OCI-M2 (cell line): ENCODE results near the gene MTRFR.
A peak's percentile ranks its signal among the peaks of the same experiment; 100 is the strongest.
"Not testable (repeated sequence)": the region's sequence is repeated elsewhere in the genome, so short reads cannot be mapped to it uniquely, and the experiment has no call there.

Source experiments
- DNase-seq: peaks from one replicate; lab custom pipeline; 2025; ENCODE audit not compliant: unreplicated experiment; lab: John Stamatoyannopoulos, UW

MTRFR gene

DNA sequence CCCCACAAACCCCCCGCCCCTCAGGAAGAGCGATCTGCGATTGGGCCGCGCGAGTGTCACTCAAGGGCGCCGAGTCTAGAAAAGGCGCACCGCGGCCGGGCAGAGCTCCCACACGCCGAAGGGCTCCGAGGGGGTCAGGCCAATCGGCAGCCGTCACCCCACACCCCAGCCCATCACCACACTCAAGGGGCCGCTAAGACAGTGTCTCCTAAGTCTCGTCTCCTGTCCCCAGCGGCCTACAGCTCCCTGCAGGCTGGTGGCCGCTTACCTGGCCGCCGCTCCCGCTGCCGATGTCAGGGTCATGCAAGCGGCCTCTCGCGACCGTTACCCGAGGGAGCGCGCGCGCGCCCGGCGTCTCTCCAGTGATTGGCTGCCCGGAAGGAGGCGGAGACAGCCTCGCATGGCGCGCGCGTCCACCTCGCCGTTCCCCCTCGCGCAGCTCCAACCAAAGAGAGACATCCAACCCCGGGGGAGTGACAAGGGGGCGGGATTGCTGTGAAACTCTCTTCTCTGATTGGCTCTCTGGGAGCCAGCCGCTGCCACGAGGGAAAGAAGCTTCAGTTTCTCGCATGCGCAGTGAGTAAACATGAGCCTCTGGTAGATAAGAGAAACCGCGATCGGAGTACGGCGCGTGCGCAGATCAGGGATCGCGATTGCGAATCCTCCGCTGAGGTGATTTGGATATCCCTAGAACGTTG, at the start of gene MTRFR, which contains the start of gene MPHOSPH9:
Gene MTRFR, plus strand, starts transcription at position 630 of the 698 bp plus-strand sequence. CDS start 20,239 bp downstream, outside the sequence.
Gene MPHOSPH9, minus strand, starts transcription at position 335 of the 698 bp plus-strand sequence. CDS start 2,777 bp downstream, outside the sequence.
- peak; percentile 86 for DNase-seq

DNA sequence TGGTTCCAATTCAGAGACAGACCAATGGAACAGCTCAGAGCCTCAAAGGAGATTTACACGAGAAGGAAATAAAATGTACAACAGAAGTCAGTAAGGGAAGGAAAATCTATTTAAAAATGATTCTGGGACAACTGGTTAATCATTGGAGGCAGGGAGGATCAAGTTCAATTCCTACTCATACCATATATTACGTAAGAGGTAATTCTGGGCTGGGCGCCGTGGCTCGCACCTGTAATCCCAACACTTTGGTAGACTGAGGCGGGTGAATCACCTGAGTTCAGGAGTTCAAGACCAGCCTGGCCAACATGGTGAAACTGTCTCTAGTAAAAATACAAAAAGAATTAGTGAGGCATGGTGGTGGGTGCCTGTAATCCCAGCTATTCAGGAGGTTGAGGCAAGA, 45.6 kb upstream of the MTRFR start:
- DNase-seq: no peak

DNA sequence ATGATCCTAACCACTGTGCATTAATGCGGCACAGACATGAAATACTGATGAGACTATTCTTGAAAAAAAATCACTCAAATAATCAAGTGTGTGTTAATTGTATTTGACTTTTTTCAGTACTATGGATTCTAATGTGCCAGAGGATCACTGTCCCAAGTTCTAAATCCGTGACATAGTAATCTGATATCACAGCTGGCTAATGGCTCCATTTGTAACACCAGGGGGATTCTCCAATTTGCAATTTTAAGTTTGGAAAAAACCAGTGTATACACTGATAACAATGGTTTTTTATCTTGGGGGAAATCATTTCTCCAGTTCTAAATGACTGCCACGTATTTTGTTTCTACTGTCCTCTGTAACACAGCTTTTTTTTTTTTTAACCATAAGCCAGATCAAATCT, 33.3 kb upstream of the MTRFR start:
- no peak for DNase-seq

DNA sequence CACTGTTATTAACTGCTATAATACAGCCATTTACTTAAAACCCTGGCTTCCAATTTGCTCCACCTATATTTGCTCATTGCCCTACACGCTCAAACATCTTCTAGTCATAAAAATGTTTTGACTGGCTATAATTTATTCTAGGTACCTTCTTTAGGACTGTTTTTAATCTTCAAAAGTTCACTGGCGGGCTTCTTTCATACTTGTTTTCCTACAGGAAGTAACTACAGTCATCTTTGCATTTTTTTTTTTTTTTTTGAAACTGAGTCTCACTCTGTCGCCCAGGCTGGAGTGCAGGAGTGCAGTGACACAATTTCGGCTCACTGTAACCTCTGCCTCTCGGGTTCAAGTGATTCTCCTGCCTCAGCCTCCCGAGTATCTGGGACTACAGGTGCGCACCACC, 32.8 kb upstream of the MTRFR start:
- DNase-seq: no peak

DNA sequence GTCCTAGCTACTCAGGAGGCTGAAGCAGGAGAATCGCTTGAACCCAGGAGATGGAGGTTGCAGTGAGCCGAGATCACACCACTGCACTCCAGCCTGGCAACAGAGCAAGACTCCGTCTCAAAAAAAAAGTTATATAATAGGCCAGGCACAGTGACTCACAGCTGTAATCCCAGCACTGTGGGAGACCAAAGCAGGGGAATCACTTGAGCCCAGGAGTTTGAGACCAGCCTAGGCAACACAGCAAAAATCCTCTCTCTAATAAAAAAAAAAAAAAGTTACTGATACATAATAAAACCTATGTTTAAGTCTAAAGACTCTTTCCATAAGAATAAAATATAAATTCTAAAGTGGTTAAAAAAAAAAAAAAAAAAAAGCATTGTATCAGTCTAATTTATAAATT, 26.4 kb upstream of the MTRFR start:
- DNase-seq: not testable (repeated sequence)

DNA sequence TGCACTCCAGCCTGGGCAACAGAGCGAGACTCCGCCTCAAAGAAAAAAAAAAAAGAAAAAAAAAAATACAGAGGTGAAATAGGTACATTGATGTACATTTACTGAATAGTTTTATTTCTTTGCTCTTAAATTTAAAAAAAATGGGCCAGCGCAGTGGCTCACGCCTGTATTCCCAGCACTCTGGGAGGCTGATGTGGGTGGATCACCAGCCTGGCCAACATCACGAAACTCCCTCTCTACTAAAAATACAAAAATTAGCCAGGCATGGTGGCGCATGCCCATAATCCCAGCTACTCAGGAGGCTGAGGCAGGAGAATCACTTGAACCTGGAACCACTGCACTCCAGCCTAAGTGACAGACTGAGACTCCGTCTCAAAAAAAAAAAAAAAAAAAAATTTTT, 25.4 kb upstream of the MTRFR start:
- not testable (repeated sequence) for DNase-seq

DNA sequence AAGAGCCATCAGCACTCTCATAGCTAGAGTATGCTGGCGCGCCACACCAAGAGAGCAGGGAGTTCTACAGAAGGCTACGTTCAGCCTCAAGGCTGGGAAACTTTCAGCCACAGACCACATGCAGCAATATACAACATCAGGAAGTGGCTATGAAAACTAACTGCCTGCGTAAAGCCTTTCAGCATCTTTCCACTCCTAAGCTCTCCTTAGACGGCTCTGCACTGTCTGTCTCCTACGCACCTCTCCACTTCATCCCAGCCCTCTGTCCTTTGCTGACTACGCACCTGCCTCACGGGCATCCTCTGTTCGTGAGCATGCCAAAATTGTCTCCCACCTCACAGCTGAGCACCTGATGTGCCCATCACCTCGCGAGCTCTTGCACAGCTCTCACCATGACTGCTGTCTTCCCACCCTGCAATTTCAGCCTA, 10.0 kb upstream of the MTRFR start:
- no peak for DNase-seq

DNA sequence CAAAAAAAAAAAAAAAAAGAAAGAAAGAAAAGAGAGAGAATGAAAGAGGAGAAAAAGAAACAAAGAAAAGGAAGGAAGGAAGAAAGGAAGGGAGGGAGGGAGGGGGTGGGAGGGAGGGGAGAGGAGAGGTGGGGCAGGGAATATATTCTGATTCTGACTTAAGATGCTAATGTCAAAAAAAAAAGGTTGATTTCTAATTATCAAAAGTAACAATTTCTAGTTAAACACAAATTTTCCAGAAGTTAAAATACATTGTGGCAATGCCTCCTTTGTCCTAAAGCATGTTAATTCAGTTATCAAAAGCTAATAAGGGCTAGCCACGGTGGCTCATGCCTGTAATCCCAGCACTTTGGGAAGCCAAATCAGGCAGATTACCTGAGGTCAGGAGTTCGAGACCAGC, 7.8 kb upstream of the MTRFR start:
- DNase-seq: no peak

DNA sequence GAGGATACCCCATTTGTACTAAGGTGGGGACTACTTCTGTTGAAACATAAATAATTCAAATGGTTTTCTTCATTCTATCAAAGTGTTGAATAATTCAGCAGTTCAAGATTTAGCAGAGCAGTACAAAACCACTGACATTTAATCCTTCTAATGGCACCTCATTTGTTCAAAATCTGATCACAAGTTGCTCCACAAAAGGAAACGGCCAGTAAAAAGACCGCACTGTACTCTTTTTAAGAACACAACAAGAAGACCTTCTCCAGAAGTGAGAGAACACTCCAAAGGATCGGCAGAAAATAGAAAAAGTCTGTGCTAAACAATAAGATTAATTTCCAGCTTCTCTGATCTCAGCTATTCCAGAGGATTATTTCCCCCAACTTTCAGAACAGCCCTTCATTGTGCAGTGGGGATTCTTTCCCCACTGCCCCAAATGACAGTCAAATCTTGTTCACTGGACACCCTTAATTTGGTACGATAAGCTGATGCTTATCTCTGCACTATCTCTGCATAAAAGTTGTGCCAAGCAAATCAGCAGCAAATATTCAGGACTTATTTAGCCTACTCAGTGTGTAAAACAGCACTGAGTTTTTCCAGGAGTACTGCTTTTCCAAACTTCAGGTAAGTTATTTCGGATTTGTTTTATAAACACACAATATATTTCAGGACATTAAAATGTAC, 5.5 kb upstream of the MTRFR start:
- DNase-seq: no peak

DNA sequence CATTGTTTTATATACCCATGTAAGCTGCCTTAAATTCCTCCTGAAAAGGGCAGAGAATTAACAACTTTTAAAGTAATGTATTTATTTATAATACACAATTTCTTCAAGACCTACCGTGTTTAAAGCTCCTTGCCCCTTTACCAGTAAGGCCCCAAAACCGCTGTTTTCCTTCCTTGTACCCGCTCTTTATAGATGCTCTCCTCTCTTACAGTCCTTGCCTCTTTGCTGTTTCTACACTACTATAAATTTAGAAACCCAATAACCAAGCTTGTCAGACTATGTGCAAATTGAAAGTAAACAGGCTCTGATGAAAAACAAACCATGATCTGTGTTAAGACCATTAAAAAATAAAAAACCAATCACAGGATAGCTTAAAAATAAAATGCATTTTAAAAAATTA, 4.2 kb upstream of the MTRFR start:
- no peak for DNase-seq

DNA sequence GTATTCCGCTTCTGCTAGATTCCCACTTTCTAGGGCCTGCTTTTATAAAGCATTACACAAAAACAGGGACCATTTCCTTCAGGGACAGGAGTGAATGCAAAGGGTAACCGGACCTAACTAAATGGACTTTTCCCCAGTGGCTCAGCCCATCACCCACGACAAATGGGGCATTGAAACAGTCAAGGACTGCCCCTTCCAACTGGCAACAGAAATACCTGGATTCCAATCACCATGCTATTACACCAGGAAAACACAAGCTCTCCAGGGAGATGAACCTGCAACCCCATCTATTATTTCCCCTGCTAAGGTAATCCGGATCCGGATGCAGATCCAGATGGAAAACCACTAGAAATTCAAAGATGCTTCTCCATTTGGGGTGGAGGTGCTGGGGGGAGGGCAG, 1.3 kb upstream of the MTRFR start:
- DNase-seq: no peak

DNA sequence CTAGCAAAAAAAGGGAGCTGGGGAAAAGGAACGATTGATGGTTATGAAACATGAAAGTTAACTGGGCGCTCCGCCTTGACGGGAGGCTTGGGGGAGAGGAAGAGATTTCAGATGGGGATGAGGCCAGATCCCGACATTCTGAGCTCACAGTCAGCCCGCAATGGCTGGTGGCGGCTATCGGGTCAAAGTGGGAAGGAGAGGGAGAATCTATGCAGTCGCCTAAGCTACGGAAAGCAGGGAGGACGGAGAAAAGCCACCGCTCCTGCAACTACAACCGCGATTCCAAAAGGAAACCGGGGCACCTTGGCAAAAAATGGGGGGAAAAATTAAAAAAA, 797 bp upstream of the MTRFR start:
- no peak for DNase-seq

DNA sequence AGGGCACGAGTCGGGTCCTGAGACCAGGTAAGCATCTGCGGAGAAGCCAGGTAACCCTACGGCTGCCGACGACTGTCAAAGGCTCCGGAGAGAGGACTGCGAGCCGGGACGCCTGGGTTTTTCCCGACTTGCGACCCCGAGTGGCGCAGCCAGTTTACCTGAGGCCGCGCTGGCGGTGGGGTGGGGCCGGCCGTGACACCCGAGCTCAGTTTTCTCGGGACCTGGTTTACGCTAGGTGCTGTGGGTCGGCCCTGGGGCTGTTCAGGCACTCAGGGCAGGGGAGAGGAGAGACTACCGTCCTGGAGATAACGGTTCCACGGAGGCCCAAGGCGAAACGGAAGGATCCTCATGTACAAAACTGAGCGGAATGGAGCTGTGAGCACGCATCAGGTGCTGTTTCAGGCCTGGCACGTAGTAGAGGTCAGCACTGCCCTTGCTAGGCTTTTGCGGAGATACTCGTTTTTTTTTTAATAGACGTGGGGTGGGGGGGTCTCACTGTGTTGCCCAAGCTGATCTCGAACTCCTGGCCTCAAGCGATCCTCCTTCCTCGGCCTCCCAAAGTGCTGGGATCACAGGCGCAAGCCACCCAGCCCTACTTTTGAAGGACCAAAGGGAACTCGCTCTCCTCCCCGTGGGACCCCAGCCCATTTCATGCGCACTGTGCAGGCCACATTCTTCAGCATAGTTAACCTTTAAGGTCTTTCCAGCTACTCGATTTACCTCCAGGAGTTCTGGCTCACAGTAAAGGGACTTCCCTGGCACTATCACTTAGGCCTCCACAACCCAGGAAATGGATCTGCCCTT, 471 bp downstream of the MTRFR start:
- DNase-seq: no peak

DNA sequence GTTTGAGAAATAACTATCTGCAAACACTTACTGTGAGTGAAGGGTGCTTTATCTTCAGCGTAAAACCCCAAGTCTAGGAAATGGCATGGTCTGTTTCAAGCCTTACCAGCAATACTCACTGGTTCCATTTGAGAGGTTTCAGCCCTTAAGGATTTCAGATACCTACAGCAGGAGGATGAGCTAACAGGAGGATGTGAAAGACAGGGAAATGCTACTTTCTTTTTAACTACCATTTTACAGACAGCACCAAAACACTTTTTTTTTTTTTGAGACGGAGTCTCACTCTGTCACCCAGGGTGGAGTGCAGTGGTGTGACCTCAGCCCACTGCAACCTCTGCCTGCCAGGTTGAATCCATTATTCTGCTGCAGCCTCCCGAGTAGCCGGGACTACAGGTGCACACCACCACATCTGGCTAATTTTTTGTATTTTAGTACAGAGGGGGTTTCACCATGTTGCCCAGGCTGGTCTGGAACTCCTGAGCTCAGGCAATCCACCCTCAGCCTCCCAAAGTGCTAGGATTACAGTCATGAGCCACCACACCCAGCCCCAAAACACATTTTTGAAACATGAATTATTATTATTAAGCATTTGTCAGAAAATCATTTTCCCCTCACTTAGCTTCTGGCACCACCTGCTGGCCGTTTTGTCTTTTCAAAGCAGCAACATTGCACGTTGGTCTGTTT, 4.6 kb downstream of the MTRFR start:
- DNase-seq: no peak

DNA sequence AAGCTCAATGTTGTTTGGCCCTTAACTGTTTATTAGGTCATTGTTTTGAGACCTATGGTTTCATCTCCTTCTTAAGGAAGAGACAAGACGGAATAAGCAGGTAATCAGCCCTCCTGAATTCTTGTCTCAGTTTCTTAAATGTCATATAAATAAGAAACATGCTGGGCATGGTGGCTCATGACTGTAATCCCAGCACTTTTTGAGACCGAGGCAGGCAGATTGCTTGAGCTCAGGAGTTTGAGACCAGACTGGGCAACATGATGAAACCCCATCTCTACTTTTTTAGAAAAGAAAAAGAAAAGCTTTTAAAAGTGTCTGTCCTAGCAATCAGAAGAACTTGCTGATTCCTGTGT, 5.1 kb downstream of the MTRFR start:
- DNase-seq: no peak

DNA sequence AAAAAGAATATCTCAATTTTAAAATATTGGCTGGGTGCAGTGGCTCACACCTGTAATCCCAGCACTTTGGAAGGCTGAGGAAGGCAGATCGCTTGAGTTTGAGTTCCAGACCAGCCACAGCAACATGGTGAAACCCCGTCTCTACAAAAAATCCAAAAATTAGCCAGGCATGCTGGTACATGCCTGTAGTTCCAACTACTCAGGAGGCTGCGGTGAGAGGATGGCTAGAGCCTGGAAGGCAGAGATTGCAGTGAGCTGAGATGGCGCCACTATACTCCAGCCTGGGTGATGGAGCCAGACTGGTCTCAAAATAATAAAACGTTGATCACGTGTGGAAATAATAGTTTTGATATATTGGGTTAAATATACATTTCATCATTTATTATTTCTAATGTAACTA, 5.7 kb downstream of the MTRFR start:
- DNase-seq: no peak

DNA sequence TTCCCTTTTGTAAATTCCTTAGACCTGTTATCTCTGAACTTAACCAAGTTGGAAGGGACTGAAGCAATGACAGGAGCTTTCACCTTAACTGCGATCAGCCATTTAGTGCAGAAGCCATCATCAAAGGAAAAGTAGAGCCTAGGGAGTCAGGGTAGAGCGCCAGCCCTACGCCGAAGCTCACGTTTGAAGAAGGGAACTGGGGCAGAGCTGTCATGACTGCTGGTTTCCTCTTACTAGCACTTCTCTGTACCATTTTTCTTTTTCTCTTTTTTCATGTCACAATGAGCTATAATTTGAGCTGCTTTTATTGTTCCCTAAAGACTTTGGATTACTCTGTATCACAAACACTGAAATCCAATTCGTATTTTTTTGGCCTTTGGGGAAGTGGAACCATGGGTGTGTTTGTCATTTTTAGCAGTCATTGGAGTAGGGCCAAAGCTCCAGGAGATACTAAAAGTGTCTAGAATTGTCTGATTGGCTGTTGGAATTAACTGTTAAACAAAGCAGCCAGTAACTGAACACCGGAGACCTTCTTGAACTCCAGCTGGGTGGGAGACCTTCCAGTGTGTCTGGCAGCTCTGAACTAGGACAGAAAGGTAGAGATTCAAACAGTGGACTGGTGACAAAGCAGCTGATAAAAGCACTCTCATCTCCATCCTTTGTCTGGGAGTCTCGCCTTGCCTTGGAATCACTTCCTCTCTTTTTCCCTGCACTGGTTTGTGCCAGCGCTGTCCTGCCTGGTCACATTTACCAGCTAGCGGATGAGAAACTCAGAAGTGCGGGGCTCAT, 9.1 kb downstream of the MTRFR start:
- no peak for DNase-seq

DNA sequence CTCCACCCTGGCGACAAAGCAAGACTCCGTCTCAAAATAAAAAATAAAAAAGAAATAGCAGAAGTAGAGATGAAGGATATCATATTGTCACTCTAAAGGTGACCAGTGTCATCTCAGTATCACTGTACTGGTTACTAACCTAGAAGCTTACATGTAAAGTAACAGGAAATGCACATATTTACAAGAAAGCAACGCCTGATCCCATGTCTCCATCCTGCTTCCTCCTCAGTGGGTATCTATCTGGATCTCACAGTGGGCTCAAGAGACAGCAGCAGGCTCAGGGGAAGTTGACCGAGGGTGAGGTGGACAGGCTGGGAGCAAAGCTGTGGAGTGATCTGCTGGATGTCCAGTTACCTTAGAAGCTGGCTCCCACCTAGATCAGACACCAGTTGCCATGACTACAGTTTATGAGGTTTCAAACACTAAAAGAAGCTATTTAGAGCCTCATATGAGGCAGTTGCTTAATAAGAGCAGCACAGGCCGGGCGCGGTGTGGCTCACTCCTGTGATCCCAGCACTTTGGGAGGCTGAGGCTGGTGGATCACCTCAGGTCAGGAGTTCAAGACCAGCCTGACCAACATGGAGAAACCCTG, 10.5 kb downstream of the MTRFR start:
- DNase-seq: no peak

DNA sequence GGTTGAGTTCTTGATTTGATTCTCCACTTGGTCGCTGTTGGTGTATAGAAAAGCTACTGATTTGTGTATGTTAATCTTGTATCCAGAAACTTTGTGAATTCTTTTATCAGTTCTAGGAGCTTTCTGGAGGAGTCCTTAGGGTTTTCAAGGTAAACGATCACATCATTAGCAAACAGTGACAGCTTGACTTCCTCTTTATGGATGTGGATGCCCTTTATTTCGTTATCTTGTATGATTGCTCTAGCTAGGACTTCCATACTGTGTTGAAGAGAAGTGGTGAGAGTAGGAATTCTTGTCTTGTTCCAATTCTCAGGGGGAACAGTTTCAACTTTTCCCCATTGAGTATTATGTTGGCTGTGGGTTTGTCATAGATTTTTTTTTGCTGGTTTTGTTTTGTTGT, 12.4 kb downstream of the MTRFR start:
- no peak for DNase-seq

DNA sequence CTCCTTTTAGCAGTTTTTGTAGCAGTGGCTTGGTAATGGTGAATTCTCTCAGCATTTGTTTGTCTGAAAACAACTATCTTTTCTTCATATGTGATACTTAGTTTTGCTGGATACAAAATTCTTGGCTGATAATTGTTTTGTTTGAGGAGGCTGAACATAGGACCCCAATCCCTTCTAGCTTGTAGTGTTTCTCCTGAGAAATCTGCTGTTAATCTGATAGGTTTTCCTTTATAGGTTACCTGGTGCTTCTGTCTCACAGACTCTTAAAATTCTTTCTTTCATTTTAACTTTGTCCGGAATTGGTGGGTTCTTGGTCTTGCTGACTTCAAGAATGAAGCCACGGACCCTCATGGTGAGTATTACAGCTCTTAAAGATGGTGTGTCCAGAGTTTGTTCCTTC, 14.9 kb downstream of the MTRFR start:
- DNase-seq: not testable (repeated sequence)
